Measurements from ENCODE around the gene DDX27.

GRCh38 chr20:49210757-49211110, 8.5 kb upstream of the DDX27 start:
- TF ChIP-seq CTCF (IDR thresholded peaks at IDR 0.05), result no peak
- TF ChIP-seq ZNF512 (CRISPR knock-in tag; IDR thresholded peaks at IDR 0.05; ENCODE audit: borderline replicate concordance), result no peak
- no peak for TF ChIP-seq CREM (CRISPR knock-in tag; IDR thresholded peaks at IDR 0.05)
- no peak for TF ChIP-seq GABPB1 (CRISPR knock-in tag; IDR thresholded peaks at IDR 0.05)
- TF ChIP-seq SMAD3 (CRISPR knock-in tag; IDR thresholded peaks at IDR 0.05; ENCODE audit: borderline replicate concordance), result no peak
- TF ChIP-seq ARID4B (CRISPR knock-in tag; IDR thresholded peaks at IDR 0.05; ENCODE audit: borderline replicate concordance), result no peak
- TF ChIP-seq ESRRA (CRISPR knock-in tag; IDR thresholded peaks at IDR 0.05; ENCODE audit: borderline replicate concordance), result no peak
